Ecto neural progenitor cell (in vitro differentiated cells): ENCODE data around the gene HLTF.
"Not testable (repeated sequence)": the region's sequence is repeated elsewhere in the genome, so short reads cannot be mapped to it uniquely, and the experiment has no call there.

Experiments
- DNase-seq: peaks from one replicate; pipeline ENCODE4 v3.0.0-alpha.2; 2018; ENCODE audit warnings: low spot score

Gene HLTF

GRCh38 chr3:149086232-149086988 lies at the start of gene HLTF:
Gene HLTF (minus strand): TSS chr3:149086533. CDS start chr3:149086336, 197 bp downstream.
- peak; percentile 93 for DNase-seq

- no peak for DNase-seq
These were observed 48.2 kb upstream of the HLTF start for GRCh38 chr3:149134575-149134974.

GRCh38 chr3:149131589-149131988 lies 45.3 kb upstream of the HLTF start:
- no peak for DNase-seq

GRCh38 chr3:149129326-149130205 lies 43.2 kb upstream of the HLTF start, which contains the start of gene HPS3:
Gene HPS3 (plus strand): TSS chr3:149129638. CDS start chr3:149129724, 86 bp downstream.
- DNase-seq, result peak; percentile 93

- DNase-seq, result no peak
These were observed 42.5 kb upstream of the HLTF start for GRCh38 chr3:149128821-149129220.

GRCh38 chr3:149122721-149123578 lies 36.6 kb upstream of the HLTF start:
- no peak for DNase-seq

- DNase-seq, result no peak
These were observed 34.0 kb upstream of the HLTF start for GRCh38 chr3:149120051-149120972.

- no peak for DNase-seq
These were observed 33.1 kb upstream of the HLTF start for GRCh38 chr3:149119466-149119865.

GRCh38 chr3:149118724-149119123 lies 32.4 kb upstream of the HLTF start:
- no peak for DNase-seq

- DNase-seq, result no peak
These were observed 28.8 kb upstream of the HLTF start for GRCh38 chr3:149115114-149115513.

GRCh38 chr3:149114458-149114857 lies 28.1 kb upstream of the HLTF start:
- DNase-seq, result no peak

GRCh38 chr3:149104484-149104883 lies 18.2 kb upstream of the HLTF start:
- DNase-seq, result no peak

- no peak for DNase-seq
These were observed 15.3 kb upstream of the HLTF start for GRCh38 chr3:149101641-149102040.

GRCh38 chr3:149101154-149101553 lies 14.8 kb upstream of the HLTF start:
- no peak for DNase-seq

- not testable (repeated sequence) for DNase-seq
These were observed 11.7 kb upstream of the HLTF start for GRCh38 chr3:149097987-149098386.

GRCh38 chr3:149095487-149095886 lies 9.2 kb upstream of the HLTF start:
- no peak for DNase-seq

- no peak for DNase-seq
These were observed 5.7 kb upstream of the HLTF start for GRCh38 chr3:149091983-149092382.

GRCh38 chr3:149090907-149091306 lies 4.6 kb upstream of the HLTF start:
- no peak for DNase-seq

GRCh38 chr3:149090461-149090860 lies 4.1 kb upstream of the HLTF start:
- no peak for DNase-seq

GRCh38 chr3:149089395-149089794 lies 3.1 kb upstream of the HLTF start:
- no peak for DNase-seq

GRCh38 chr3:149087208-149087607 lies 875 bp upstream of the HLTF start:
- no peak for DNase-seq
